ENCODE results near the gene NUFIP1.
A peak's percentile ranks its signal among the peaks of the same experiment; 100 is the strongest.
"Not testable (repeated sequence)": the region's sequence is repeated elsewhere in the genome, so short reads cannot be mapped to it uniquely, and the experiment has no call there.

Gene NUFIP1

GRCh38 chr13:44969551-44970484 is 19.5 kb downstream of the NUFIP1 start:
- peak; percentile 70 for DNase-seq

DNA sequence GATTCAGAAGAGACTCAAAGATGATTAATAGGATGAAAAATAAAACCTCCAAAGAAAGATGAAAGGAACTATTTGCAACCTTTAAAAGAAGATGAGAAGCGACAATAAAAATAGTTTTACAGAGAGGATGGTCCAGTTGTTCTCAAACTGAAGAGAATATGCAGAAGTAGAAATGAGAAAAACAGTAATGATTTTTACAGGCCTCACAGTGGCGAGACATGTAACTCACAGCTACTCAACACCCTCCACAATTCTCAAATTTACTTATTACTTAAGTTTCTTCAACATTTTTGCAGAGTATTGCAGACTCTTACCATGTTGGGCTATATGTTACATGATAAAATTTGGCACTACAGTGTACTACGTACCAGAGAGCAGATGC is 20.8 kb downstream of the NUFIP1 start:
- DNase-seq = no peak

DNA sequence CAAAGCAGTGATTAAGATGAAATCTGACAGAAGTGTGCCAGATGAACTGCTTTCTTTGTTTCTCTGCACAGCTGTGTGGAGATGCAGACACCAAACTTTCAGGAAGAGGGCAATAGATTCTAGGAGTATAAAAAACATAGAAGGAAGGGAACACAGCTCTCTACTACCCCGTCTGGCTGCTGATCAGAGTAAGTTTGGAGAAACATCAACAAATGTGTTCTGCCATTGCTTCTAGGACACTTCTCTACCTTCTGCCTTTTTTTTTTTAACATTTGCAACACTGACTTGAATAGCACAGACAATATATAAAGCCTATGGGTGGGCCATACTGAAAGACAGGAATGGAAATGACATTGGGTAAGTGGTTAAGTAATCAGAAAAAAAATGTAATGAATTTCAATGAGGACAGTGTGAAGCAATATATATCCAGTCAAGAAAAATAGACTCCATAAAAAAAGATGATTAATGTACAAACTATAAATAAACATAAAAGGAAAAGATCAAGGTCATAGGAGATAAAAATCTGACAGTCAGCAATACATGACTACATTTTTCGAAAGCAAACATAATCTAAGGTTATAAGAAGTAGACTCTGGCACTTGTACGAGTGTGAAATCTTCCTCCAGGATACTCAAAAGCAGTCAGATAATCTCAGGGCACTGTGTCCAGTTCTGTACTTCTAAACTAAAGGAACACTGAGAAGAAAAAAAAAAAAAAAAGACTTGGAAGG is 21.4 kb downstream of the NUFIP1 start:
- DNase-seq = no peak

DNA sequence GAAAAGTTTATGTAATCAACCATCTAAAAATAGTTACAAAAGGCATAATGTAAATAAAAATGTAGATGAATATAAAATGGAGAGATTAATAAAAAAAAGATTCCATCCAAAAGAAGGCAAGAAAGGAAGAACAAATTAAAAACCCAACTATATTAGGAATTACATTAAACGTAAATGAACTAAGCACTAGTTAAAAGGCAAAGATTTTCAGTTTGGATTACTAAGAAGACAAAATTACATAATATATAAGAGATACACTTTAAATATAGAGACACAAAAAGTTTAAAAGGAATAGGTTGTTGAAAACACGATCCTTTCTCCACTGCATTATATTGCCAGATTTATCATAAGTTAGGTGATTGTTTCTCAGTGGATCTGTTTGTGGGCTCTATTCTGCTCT is 27.3 kb downstream of the NUFIP1 start:
- DNase-seq = no peak

DNA sequence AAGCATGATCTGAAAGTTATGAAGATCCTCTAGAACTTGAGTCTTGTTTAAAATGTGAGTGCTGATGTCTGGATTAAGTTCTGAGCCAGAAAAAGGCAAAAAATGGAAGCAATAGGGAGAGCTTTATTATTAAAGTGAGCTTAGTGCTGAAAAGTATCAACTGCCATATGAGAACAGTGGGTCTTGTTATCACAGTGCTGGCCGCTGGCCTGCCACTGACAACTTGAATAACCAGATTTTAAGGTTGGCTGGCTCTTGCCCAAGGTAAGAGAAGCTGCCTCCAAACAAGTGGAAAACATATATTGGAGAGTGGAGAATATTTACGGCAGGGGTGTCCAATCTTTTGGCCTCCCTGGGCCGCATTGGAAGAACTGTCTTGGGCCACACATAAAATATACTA is 33.9 kb downstream of the NUFIP1 start:
- no peak for DNase-seq

- DNase-seq = no peak
Observed at GRCh38 chr13:44954224-44954623, 35.0 kb downstream of the NUFIP1 start.

GRCh38 chr13:44952671-44953070 is 36.6 kb downstream of the NUFIP1 start:
- no peak for DNase-seq

- peak; percentile 56 for DNase-seq
Observed at GRCh38 chr13:44951184-44951583, 38.1 kb downstream of the NUFIP1 start.

GRCh38 chr13:44943411-44943810 is 45.9 kb downstream of the NUFIP1 start:
- not testable (repeated sequence) for DNase-seq

- DNase-seq = no peak
Observed at GRCh38 chr13:44938854-44939253, 50.4 kb downstream of the NUFIP1 start.

DNA sequence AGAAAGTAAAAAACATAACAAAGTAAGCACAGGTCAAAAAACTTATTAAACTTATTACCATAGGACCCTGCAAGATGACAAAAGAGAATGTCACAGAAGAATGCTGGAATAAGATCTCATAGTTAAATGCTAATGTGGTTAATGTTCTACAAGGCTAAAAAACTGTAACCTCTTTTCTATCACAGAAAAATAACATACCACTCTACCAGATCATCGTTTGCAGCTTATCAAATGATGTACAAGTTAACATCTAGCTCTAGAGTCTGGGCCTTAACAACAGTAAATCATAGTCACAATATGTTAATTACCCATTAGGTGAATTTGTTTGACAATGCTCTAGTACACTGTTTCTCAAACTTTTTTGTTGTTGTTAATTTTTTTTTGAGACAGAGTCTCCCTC is 53.0 kb downstream of the NUFIP1 start:
- DNase-seq = no peak

GRCh38 chr13:44934724-44935123 is 54.5 kb downstream of the NUFIP1 start:
- peak; percentile 70 for DNase-seq

DNA sequence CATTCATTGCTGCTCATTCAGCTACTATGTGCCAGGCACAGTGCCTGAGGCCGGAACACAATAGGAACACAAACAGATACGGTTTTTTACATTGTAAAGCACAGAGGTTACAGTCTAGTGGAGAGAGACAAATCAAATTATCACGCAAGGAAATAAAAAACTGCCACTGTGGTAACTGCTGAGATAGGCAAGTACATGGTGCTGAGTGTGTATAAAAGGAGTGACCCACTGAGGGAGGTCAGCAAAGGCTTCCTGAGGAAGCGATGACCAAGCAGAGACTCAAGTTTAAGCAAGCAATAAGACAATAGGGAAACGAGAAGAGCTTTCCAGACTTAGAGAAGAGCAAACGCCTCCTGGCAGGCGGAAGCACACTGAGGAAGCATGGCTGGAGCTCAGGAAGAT is 56.4 kb downstream of the NUFIP1 start:
- DNase-seq = no peak

DNA sequence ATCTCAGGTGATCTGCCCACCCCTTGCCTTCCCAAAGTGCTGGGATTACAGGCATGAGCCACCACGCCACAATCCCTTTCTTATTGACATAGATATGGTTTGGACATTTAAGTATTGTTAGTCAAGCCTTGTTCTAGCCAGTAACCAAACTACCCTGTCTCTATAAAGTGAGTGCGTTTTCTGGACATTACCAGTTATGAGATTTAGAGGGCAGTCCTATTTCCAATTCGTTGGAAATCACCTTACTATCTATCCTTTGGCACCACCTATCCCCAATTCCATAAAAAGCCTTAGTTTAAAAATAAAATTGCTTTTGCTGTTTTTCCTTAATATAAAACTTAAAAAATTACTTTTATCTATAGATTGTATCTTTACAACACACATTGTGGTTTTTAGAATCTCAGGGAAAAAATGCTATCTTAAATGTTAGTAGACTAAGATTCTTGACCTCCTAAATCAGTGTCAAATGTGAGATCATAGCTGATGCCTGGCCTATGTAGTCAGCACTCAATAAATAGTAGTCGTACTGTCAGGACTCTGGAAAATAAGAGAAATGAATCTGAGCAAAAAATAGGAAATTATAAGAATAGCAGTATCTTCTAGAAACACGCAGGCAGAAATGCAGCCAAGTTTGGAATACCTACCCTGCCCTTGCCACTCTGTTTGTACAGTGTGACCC is 57.0 kb downstream of the NUFIP1 start:
- DNase-seq = peak; percentile 61

- no peak for DNase-seq
Observed at GRCh38 chr13:44930963-44931623, 58.2 kb downstream of the NUFIP1 start.

GRCh38 chr13:44930280-44930679 is 59.0 kb downstream of the NUFIP1 start:
- DNase-seq = no peak

DNA sequence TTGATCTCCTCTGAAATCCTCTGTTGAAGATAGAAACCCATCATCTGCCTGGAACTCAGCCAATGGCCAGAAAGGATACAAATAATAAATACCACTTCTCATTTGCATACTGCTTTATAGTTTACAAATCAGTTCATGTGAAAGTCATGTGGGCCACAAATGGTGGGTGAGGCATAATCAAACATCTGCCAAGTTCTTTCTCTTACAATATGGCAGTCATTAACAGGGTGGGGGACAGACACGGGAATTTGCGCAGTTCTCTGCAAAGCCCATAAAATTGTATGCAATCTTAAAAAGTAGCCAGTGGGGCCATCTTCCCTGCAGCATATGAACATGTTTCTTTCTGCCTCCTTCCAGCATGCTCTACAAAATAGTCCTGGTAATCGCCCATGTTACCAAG is 59.6 kb downstream of the NUFIP1 start:
- no peak for DNase-seq

- no peak for DNase-seq
Observed at GRCh38 chr13:44927968-44928367, 61.3 kb downstream of the NUFIP1 start.

GRCh38 chr13:44921931-44922758 is 67.1 kb downstream of the NUFIP1 start:
- DNase-seq = peak; percentile 84

- DNase-seq = no peak
Observed at GRCh38 chr13:44921246-44921877, 67.9 kb downstream of the NUFIP1 start.

- no peak for DNase-seq
Observed at GRCh38 chr13:44920013-44920412, 69.3 kb downstream of the NUFIP1 start.

All from fibroblast of upper back skin (primary cell).